Stimulated activated CD8-positive, alpha-beta memory T cell treated with anti-CD3 and anti-CD28 coated beads, Interleukin-15, amount 100 ng/mL, for 48 hours (primary cell): Measurements from ENCODE around the gene HAUS8.
A peak's percentile ranks its signal among the peaks of the same experiment; 100 is the strongest.

ENCODE experiments used
- DNase-seq, 2 donors: peaks; one replicate each; pipeline ENCODE4 v3.0.0-alpha.2; 2020; ENCODE audit warnings: low read depth in 2 of 2

HAUS8 gene

DNA sequence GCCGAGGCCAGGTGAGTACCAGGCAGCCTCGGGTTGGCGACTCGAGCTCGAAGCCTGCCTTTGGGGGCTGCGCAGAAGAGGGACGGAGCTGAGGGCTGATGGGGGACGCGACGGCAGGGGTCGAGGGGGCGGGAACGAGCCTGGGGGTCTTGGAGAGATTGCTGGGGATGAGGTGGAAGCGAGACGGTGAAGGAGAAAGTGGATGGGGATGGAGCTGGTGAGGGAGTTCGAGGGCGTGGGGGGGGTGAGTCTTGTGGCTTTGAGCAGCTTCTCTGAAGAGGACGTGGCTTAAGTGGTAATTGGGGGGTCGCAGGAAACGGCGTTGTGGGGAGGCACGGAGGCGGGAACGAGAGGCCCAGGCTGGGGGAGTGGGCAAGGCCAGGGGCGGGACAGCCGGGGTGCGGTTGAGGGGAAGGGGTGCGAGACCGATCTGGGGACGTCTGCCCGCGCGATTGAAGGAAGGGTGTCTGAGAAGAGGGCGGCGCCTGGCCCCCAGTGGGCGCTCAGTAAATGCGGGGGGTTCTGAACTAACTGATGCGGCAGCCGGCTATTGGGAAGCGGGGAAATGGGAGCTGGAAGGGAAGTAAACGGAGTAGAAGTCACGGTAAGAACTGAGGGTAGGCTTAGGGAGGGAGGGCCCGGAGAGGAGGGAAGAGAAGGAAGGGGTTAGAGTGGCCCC, 751 bp upstream of the HAUS8 start:
- DNase-seq = peak; percentile 31 to 48

- DNase-seq = no peak
Measured at GRCh38 chr19:17074634-17075034, 618 bp downstream of the HAUS8 start.

DNA sequence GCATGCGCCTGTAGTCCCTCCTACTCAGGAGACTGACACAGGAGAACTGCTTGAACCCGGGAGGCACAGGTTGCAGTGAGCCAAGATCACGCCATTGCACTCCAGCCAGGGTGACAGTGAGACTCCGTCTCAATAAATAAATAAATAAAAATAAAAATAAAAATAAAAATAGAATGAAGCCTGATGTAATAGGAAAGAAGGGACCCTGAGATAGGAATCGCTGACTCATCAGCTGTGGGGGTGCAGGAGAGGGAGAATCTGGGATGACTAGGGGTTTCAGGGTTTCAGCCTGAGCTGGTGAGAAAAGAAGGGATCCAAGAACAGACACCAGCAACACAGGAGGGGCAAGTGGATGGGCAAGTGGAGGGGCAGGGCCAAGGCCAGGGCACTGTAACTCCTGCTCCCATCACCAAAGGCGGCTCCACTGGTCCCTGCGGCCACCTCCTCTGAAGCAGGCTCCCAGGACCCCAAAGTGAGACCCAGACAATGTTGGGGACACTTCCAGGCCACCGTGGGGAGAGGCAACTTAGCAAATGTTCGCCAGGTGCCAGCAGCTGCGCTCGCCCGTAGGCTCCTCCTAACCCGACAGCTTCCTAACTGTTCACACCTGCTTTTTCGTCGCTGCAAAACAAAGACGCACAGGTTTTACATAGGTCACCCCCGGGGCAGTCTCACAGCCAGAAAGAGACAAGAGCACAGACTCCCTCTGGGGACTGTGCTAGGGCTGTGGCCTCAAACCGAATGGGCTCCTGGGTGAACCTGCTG, 1.2 kb downstream of the HAUS8 start:
- no peak for DNase-seq

GRCh38 chr19:17070912-17071311, 4.3 kb downstream of the HAUS8 start:
- DNase-seq = no peak

GRCh38 chr19:17070421-17070820, 4.8 kb downstream of the HAUS8 start:
- no peak for DNase-seq

DNA sequence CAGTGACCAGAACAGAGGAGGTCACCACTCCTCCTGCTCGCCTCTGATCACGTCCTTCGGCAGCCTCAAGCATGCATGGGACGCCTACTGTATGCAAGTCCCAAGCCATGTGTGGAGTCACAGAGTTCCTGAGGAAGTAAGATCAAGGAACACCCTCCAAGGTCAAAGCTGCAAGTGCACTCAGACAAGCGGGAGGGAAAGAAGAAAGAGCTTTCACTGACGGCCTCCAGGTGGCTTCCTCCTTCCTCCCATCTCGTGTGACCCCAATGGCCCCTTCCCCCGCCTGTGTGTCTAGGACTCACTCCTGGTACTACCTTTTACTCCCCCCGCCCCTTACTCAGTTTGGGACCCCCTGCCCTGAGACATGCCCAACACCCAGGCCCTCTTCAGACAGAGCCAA, 6.1 kb downstream of the HAUS8 start:
- no peak for DNase-seq

DNA sequence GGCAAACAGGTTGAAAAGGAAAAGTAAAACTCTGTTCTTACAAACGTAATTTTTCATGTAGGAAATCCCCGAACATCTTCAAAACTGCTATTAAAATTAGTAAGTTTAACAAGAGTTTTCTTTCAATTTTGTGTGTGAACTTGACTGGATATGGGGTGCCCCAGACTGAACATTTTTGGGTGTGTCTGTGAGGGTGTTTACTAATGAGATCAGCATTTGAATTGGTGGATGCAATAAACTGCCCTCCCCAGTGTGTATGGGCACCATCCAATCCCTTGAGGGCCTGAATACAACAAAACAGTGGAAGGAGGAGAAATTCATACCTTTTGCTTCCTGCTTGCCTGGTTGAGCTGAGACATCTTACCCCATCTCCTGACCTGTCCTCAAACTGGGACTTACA, 11.8 kb downstream of the HAUS8 start:
- no peak for DNase-seq

GRCh38 chr19:17061691-17062090, 13.6 kb downstream of the HAUS8 start:
- DNase-seq = no peak

GRCh38 chr19:17061205-17061604, 14.0 kb downstream of the HAUS8 start:
- DNase-seq = no peak

- DNase-seq = no peak
Measured at GRCh38 chr19:17060802-17061201, 14.4 kb downstream of the HAUS8 start.

DNA sequence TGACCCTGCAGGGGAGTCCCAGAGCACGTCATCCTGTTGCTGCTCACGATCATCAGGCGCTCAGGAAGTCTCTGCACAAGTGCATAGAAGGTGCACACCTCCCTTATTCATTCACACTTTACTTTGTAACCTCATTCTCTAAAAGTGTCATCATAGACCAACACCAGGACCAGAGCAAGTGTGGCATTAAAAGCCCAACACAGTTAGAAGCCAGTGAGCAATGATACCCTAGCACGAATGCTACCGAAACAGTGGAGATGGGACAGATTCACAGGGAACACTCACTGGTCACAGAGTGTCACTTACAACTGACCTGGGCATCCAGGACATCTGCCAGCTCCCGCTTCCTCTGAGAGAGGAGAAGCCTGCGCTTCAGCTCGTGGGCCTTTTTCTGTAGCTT, 17.0 kb downstream of the HAUS8 start:
- no peak for DNase-seq

GRCh38 chr19:17055636-17056035, 19.6 kb downstream of the HAUS8 start:
- no peak for DNase-seq

- no peak for DNase-seq
Measured at GRCh38 chr19:17054746-17055145, 20.5 kb downstream of the HAUS8 start.

- no peak for DNase-seq
Measured at GRCh38 chr19:17052439-17052838, 22.8 kb downstream of the HAUS8 start.

DNA sequence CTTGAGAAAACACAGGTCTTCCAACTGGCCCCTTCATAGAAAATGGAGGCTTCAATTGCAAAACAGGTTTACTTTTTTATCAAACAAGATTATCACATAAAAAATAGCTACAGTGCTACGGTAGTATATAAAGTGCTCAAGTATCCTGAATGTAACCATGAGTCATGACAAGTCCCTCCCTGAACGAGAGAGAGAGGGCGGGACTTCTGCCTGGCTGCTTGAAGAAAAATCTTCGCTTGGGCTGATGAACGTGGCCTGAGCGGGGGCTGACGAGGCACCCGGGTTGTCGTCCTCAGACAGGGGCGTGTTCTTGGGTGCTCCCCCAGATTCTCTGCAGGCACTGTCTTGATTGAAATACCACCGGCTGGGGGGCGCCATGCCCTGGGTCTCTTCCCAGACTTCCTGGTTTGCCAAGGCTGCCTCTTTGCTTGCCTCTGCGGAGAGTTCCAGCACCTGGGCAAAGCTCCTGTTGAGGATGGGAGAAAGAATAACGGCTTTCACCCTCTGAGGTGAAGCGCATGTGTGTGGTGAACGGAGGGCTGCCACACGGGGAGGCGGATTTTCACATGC, 25.5 kb downstream of the HAUS8 start:
- DNase-seq = no peak

DNA sequence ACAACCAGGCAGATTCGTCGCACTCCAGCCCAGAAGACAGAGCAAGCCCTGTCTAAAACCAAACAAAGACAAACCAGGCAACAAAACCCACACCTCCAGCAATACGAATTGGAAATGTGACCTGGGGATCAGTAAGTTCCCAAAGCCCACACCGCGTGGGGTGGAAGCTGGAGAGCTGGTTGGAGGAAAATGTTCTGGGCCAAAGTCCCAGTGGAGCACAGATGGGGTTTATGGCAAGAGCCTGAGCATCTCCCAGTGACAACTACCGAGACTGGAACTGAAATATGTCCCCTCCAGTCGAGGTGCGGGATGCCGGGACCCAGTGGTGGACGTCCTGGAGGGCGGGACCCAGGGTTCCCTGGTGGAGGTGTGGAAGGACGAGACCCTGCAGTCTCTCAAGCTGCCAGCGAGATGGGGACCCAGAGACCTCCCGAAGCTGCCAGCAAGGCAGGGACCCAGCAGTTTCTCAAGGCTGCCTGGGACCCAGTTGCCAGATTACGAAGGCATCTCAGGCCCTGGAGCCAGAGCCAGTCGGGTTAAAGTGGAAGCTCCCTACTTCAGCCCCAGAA, 26.3 kb downstream of the HAUS8 start:
- DNase-seq = no peak

DNA sequence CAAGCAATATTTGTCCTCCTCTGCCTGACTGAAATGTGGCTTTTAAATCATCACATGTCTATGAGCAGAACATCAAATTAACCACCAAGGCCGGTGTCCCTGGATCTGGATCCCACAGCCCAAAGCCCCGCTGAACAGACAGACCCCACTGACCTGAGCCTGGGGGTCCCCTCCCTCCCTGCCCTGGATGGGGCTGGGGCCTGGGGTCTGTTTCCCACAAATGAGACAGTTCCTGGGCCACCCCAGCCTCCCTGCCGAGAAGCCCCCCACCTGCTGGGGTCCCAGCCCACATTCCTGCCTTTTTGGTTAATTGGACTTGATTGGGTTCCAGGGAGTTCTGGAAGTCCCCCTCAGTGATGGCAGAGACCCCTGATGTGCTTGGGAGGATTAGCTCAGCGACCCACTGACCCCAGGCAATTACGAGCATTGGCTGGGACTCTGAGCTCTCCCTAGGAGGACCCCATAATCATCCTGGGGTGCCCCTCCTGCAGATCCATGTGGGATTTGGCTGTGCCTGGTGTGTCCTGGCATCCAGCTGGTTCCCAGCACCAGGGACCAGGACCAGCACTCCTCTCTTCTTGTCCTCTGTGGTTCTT, 29.2 kb downstream of the HAUS8 start:
- DNase-seq = no peak

GRCh38 chr19:17043744-17044143, 31.5 kb downstream of the HAUS8 start:
- DNase-seq = no peak

- DNase-seq = no peak
Measured at GRCh38 chr19:17041976-17042375, 33.3 kb downstream of the HAUS8 start.

GRCh38 chr19:17037966-17038500, 37.2 kb downstream of the HAUS8 start:
- DNase-seq = no peak

- DNase-seq = no peak
Measured at GRCh38 chr19:17037184-17037583, 38.1 kb downstream of the HAUS8 start.

DNA sequence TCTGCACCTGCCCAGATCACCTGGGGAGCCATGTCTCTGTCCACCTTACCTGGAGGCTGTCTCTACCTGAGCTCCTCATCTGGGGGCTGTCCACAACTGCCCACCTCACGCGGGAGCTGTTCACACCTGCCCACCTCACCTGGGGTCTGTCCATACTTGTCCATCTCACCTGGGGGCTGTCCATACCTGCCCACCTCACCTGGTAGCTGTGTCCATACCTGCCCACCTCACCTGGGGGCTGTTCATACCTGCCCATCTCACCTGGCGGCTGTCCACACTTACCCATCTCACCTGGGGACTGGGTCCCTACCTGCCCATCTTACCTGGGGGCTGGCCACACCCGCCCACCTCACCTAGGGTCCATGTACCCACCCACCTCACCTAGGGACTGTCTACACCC, 38.6 kb downstream of the HAUS8 start:
- DNase-seq = no peak
